Fibroblast of villous mesenchyme (primary cell): ENCODE measurements around the gene UGT1A4. TPM values are rescaled to one million over a fixed set of nuclear protein-coding genes. Genes with fewer than 3 reads are reported as not detected.

Experiments
- DNase-seq: peaks from one replicate; pipeline ENCODE4 v3.0.0-alpha.2; 2010; ENCODE audit warnings: low read depth
- H3K4me3 ChIP-seq: 2 replicates; pipeline ENCODE4 v1.5.1; 2011; ENCODE audit warnings: low read depth, mild to moderate bottlenecking, low read length
- CTCF ChIP-seq: IDR thresholded peaks from 2 replicates; pipeline ENCODE4 v1.5.1; 2012; ENCODE audit warnings: low read depth, mild to moderate bottlenecking, low read length; ENCODE audit not compliant: insufficient read depth
- total RNA-seq: library from RNA; depleted of rRNA; stranded (reverse); fragments of >200 nt; gene quantifications from 2 replicates; pipeline ENCODE4 v1.2.3, GENCODE V29; 2012

UGT1A4 gene
- total RNA-seq, 1 donor = not detected

GRCh38 chr2:233816334-233816733 is 97.8 kb downstream of the UGT1A4 start:
- no peak overlapping the region for H3K4me3 ChIP-seq
- TF ChIP-seq CTCF = no peak
- no peak for DNase-seq

- H3K4me3 ChIP-seq = no peak overlapping the region
- TF ChIP-seq CTCF = no peak
- DNase-seq = no peak
These were observed 98.2 kb downstream of the UGT1A4 start for GRCh38 chr2:233816771-233817170.

- no peak for TF ChIP-seq CTCF
- no peak for DNase-seq
- H3K4me3 ChIP-seq = no peak overlapping the region
These were observed 98.9 kb downstream of the UGT1A4 start for GRCh38 chr2:233817361-233817911.

- H3K4me3 ChIP-seq = no peak overlapping the region
- no peak for DNase-seq
- no peak for TF ChIP-seq CTCF
These were observed 99.6 kb downstream of the UGT1A4 start for GRCh38 chr2:233817995-233818638.

GRCh38 chr2:233818639-233819621 is 100.4 kb downstream of the UGT1A4 start:
- no peak overlapping the region for H3K4me3 ChIP-seq
- TF ChIP-seq CTCF = no peak
- DNase-seq = no peak

- TF ChIP-seq CTCF = no peak
- no peak overlapping the region for H3K4me3 ChIP-seq
- no peak for DNase-seq
These were observed 101.6 kb downstream of the UGT1A4 start for GRCh38 chr2:233819884-233820773.
